Lower leg skin (tissue), 4 donors: ENCODE data around the gene EPS8L3. TPM values are rescaled to one million over a fixed set of nuclear protein-coding genes. Genes with fewer than 3 reads are reported as not detected.

Source experiments
- DNase-seq, 2 donors: peaks; one replicate each; pipeline ENCODE4 v3.0.0-alpha.2; 2019; ENCODE audit warnings: low spot score in 2 of 2
- H3K4me3 ChIP-seq: fragments of 200-600 bp; sonication (generic); 2 replicates; pipeline ENCODE4 v1.5.1; 2017; ENCODE audit warnings: mild to moderate bottlenecking, low read depth; ENCODE audit not compliant: poor library complexity, severe bottlenecking
- POLR2A ChIP-seq, 2 donors: fragments of 450-650 bp; IDR thresholded peaks; one replicate each; pipeline ENCODE4 v1.6.1; 2016 to 2017; ENCODE audit warnings: antibody characterized with exemption in 2 of 2, mild to moderate bottlenecking in 1 of 2, moderate library complexity in 1 of 2
- WGBS, 2 donors: methylation state at CpG; one replicate each; pipeline ENCODE4 v1.1.5; 2018; 5-methylcytosine and 5-hydroxymethylcytosine counted together
- intact Hi-C: fragments of 100-400 bp; cut with DNase I; formaldehyde crosslinking; loops from one replicate; pipeline ENCODE4 v1.15.0; 2023; ENCODE audit warnings: low total_unique reads
- total RNA-seq, 4 donors: library from RNA; depleted of rRNA; stranded (reverse); fragments of >200 nt; gene quantifications; one replicate each; pipeline ENCODE4 v1.1.0, GENCODE V29; 2016
- TF ChIP-seq, protein P1 (sequence below), 3 donors: fragments of 450-650 bp; IDR thresholded peaks; one replicate each; pipeline ENCODE4 v1.5.1; 2016; ENCODE audit warnings: antibody characterized with exemption in 3 of 3, mild to moderate bottlenecking in 3 of 3, moderate library complexity in 2 of 3

EPS8L3 gene
- total RNA-seq, 4 donors from 2014 or later: not detected

DNA sequence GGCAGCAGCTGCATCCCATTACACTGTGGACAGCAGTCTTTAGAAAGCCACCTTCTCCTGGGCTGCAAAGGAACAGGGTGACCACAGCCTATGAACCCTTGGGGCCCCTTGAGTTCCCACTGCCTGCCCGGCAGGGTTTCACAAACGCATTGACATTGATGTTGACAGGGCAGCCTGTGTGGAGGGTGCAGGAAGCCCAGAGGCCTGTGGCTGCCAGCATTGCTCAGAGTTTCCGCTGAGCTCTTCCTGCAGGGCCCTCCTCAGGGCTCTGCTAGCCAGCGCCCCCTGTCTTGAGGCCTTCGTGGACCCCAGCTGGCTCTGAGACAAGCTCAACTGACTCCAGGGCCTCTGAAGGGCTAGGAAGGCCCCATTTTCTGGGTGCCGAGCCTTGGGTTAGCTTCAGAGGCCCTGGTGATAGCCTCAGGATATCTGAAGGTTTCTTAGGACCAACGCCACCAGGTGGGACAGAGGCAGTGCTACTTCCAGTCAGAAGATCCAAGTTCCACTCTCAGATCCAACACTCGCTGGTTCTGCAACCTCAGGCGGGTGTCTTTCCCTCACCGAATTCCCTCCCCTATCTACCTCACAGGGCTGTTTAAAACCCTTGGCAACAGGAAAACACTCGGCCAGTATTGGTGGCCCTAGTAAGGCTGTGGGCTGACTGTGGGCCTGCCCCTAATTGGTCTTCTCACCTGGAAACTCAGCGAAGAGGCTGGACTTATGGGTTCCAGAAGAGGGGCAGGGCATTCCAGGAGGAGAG is 27.2 kb upstream of the EPS8L3 start:
- 69 to 72% methylated on average over 11 of the region's 12 CpGs for WGBS, 2 donors
- peak in 1 of 2 donors; percentile 88 for DNase-seq
- TF ChIP-seq POLR2A (IDR thresholded peaks at IDR 0.05): no peak
- TF ChIP-seq, protein P1, sequence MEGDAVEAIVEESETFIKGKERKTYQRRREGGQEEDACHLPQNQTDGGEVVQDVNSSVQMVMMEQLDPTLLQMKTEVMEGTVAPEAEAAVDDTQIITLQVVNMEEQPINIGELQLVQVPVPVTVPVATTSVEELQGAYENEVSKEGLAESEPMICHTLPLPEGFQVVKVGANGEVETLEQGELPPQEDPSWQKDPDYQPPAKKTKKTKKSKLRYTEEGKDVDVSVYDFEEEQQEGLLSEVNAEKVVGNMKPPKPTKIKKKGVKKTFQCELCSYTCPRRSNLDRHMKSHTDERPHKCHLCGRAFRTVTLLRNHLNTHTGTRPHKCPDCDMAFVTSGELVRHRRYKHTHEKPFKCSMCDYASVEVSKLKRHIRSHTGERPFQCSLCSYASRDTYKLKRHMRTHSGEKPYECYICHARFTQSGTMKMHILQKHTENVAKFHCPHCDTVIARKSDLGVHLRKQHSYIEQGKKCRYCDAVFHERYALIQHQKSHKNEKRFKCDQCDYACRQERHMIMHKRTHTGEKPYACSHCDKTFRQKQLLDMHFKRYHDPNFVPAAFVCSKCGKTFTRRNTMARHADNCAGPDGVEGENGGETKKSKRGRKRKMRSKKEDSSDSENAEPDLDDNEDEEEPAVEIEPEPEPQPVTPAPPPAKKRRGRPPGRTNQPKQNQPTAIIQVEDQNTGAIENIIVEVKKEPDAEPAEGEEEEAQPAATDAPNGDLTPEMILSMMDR (IDR thresholded peaks at IDR 0.05): no peak
- no peak overlapping the region for H3K4me3 ChIP-seq
- intact Hi-C loops: no loop called here

DNA sequence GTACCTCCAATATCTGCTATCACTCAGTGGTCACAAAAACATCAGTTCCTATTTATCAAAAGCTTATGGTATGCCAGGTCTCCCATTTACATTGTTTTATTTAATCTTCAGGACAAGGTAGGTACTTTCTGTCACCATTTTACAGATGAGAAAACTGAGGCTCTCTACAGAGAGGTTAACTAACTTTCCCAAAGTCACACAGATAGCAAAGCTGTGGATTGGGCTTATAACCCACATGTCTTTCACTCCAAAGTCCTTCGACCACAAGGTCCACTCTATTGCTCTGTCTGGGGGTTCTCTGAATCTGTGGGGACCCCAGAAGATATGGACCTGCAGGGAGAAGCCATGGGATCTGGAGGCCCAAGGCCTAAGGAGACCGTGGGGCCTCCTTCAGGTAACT is 26.6 kb upstream of the EPS8L3 start:
- intact Hi-C loops: no loop called here
- 79 to 97% methylated on average over 2 of the region's 2 CpGs for whole genome bisulfite sequencing, 2 donors
- H3K4me3 ChIP-seq: no peak overlapping the region
- TF ChIP-seq, protein P1 (IDR thresholded peaks at IDR 0.05): no peak
- TF ChIP-seq POLR2A (IDR thresholded peaks at IDR 0.05): no peak
- no peak for DNase-seq

DNA sequence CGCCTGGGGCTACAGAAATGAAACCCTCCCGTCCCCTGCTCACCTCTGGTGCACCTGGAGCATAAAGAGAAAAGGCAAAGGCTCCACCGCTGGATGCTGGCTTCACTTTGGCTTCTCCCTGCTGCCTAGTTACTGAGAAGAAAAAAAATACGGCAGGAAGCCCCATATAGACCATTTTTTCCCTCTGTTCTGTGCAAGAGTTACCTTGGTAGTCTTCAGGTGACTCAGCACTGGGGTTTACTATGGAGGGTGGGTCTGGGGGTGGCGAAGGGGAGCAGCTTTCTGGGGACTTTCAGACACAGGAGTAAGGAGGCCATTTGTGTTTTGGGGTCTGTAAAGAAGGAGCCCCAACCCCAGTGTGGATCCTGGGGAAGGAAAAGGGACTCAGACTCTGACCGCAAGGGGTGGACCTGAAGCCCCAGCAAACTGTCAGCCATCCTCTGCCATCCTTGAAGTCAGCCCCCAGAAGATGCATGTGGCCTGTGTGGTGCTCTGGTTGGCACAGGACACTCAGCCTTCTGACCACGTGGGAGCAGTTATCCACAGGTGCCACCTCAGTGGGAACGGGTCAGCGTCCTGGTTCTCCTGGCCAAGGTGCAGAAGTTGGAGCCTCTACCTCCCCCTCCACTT is 25.9 kb upstream of the EPS8L3 start:
- TF ChIP-seq, protein P1 (IDR thresholded peaks at IDR 0.05): no peak
- TF ChIP-seq POLR2A (IDR thresholded peaks at IDR 0.05): no peak
- DNase-seq: peak in 1 of 2 donors; percentile 54
- intact Hi-C loops: no loop called here
- H3K4me3 ChIP-seq: no peak overlapping the region
- 85% methylated on average over 9 of the region's 9 CpGs for WGBS, 2 donors

DNA sequence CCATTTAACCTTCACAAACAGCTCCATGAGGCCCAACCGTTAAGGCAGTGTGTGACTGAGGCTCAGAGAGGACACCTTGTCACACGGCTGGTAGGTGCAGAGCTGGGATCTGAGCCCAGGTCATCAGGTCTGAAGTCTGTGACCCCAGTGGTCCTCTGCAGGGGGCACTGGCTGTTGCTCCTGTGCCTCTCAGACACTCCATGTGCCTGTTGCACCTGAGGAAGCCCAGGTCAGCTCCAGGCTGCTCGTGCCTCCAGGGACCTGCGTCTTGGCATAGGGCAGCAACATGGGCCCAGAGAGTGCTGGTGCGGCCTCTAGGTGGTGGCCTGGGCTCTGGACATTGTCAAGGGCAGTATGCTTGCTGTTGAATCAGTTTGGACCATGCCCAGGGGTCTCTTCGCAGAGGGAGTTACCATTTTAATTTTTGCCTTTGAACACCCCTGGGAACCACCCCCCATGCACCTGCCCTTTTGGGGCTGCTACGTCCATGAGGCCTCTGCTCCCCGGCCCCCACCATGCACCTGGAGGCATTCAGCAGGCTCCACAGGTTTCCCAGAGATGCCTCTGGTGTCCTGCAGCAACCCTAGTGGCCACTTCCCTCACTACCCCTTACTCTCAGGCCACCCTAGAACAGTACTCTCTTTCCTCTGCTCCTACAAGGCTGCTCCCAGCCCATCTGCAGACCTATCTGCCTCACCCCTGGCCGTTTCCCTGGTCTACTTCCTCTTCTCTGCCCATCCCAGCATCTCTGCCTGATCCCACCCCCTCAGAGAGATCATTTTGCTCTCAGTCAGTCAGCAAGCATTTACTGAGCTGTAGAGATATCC is 25.2 kb upstream of the EPS8L3 start:
- 76 to 84% methylated on average over 8 to 9 of the region's 9 CpGs for WGBS, 2 donors
- TF ChIP-seq, protein P1 (IDR thresholded peaks at IDR 0.05): no peak
- TF ChIP-seq POLR2A (IDR thresholded peaks at IDR 0.05): no peak
- DNase-seq: peak in 1 of 2 donors; percentile 72
- no peak overlapping the region for H3K4me3 ChIP-seq
- intact Hi-C loops: no loop called here

DNA sequence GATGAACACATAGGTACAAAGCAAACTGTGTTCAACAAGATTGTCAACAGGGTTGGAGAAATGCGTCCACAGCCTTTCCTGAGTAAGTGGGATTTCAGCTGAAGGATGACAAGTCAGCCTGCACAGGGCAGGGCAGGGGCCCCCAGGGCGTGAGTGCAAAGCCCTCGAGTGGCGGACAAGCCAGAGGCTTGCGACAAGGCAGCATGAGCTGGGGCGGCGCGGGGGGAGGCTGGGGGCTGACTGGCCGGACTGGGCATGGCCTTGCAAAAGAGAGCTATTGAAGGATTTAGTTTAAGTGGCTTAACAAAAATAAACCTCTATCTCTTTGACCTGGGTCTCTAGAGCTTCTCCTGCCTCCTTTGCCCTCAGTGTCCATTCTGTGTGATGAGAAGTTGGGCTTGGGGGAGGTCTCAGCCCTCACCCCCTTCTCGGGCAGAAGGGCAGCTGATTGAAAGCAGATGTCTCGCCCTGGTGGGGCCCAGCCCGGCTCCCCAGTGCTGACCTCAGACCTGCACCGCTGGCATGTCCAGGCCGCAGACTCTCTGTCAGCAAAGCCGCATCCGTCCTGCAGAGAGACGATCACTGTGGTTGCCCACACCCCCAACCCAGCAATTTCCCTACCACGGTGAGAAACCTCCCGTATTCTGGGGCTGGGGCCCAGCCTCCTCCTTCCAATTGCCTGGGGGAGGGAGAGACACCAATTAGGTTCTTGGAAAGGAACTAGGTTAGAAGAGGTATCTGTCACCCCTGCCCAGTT is 24.3 kb upstream of the EPS8L3 start:
- peak in 1 of 2 donors; percentile 81 for DNase-seq
- no peak overlapping the region for H3K4me3 ChIP-seq
- intact Hi-C loops: no loop called here
- no peak for TF ChIP-seq POLR2A (IDR thresholded peaks at IDR 0.05)
- TF ChIP-seq, protein P1 (IDR thresholded peaks at IDR 0.05): no peak
- 83 to 87% methylated on average over 18 to 19 of the region's 19 CpGs for WGBS, 2 donors
